HepG2 (cell line): ENCODE measurements around the gene SLCO4A1. TPM values are rescaled to one million over a fixed set of nuclear protein-coding genes. Genes with fewer than 3 reads are reported as not detected.

Source experiments
- ATAC-seq: fragments of 200-7000 bp; cut with Tn5 transposase; 3 replicates; pipeline ENCODE4 v1.9.1; 2020; ENCODE audit warnings: mild to moderate bottlenecking, moderate library complexity
- BruUV-seq: library from RNA; stranded (reverse); fragments of 400-500 nt; replicated peaks from 2 replicates; lab custom pipeline; 2021; lab: Mats Ljungman, UMichigan
- CTCF ChIA-PET: fragments of 300-600 bp; formaldehyde crosslinking; extraction: SDS; loops from one replicate; lab custom pipeline; 2021; ENCODE audit warnings: low total read pairs, inconsistent platforms, low intra/inter-chr PET ratio; lab: Yijun Ruan, JAX
- POLR2A ChIA-PET: fragments of 350-600 bp; sonication (Branson Sonifier 250); formaldehyde crosslinking; loops from one replicate; lab custom pipeline; 2020; ENCODE audit warnings: antibody characterized with exemption, inconsistent platforms; lab: Yijun Ruan, JAX
- DNase-seq: peaks from one replicate; pipeline ENCODE4 v3.0.0-alpha.2; 2015; ENCODE audit warnings: low spot score
- FAIRE-seq: peaks from 3 replicates; lab custom pipeline; 2011; peaks lifted over from hg19 to GRCh38; lab: Jason Lieb, UNC
- H2AFZ ChIP-seq: one replicate; pipeline ENCODE4 v1.6.1; 2011; ENCODE audit warnings: low read length, inconsistent platforms
- H3K27ac ChIP-seq: fragments of 300-600 bp; 3 replicates; pipeline ENCODE4 v1.8.0; 2011; ENCODE audit warnings: mixed run types, mild to moderate bottlenecking, mixed read lengths, low read length, inconsistent platforms; ENCODE audit not compliant: insufficient read depth; ENCODE audit errors: extremely low read length
- H3K27me3 ChIP-seq, 2 experiments: fragments of 200-600 bp in 1 of 2; 2 replicates in 1 of 2; 3 replicates in 1 of 2; pipeline versions ENCODE4 v1.6.0 to v1.8.0; 2011; ENCODE audit warnings: low read length in 2 of 2, mild to moderate bottlenecking in 2 of 2, moderate library complexity in 2 of 2, inconsistent platforms in 1 of 2; ENCODE audit not compliant: insufficient read depth in 2 of 2, control insufficient read depth in 1 of 2
- H3K36me3 ChIP-seq, 2 experiments: fragments of 200-600 bp in 1 of 2; replicated peaks in 1 of 2; 2 replicates in 1 of 2; 3 replicates in 1 of 2; pipeline versions ENCODE4 v1.5.1 to v1.8.0; 2011; ENCODE audit warnings: low read length in 2 of 2, inconsistent platforms in 1 of 2; ENCODE audit not compliant: insufficient read depth in 2 of 2, control insufficient read depth in 1 of 2
- H3K4me1 ChIP-seq: 2 replicates; pipeline ENCODE4 v1.5.1; 2012; ENCODE audit warnings: low read length, inconsistent platforms; ENCODE audit not compliant: insufficient read depth
- H3K4me2 ChIP-seq: 2 replicates; pipeline ENCODE4 v1.6.0; 2011; ENCODE audit warnings: low read depth, low read length, inconsistent platforms
- H3K4me3 ChIP-seq, 3 experiments: fragments of 200-600 bp in 1 of 3; sonication (generic), shearing (Covaris generic) in 1 of 3; replicated peaks in 1 of 3; 2 replicates each; pipeline ENCODE4 v1.5.1; 2011 to 2016; ENCODE audit warnings: low read length in 3 of 3, inconsistent platforms in 2 of 3, low read depth in 2 of 3, mild to moderate bottlenecking in 2 of 3, control low read depth in 1 of 3, mixed read lengths in 1 of 3; ENCODE audit not compliant: insufficient read depth in 1 of 3
- H3K79me2 ChIP-seq: one replicate; pipeline ENCODE4 v1.6.1; 2011; ENCODE audit warnings: low read length, inconsistent platforms; ENCODE audit not compliant: insufficient read depth
- H3K9ac ChIP-seq: 2 replicates; pipeline ENCODE4 v1.6.0; 2011; ENCODE audit warnings: mild to moderate bottlenecking, low read depth, low read length, inconsistent platforms; ENCODE audit not compliant: insufficient read depth
- H3K9me3 ChIP-seq: 2 replicates; pipeline ENCODE4 v1.5.1; 2012; ENCODE audit warnings: mild to moderate bottlenecking, low read length
- H4K20me1 ChIP-seq: 2 replicates; pipeline ENCODE4 v1.6.0; 2011; ENCODE audit warnings: inconsistent platforms, mild to moderate bottlenecking, low read length, moderate library complexity; ENCODE audit not compliant: insufficient read depth
- KDM4B ChIP-seq: sonication (generic); formaldehyde crosslinking; IDR thresholded peaks from 2 replicates; pipeline ENCODE4 v1.4.0; 2020; ENCODE audit warnings: missing genetic modification reagents
- NR1H2 ChIP-seq: sonication (generic); formaldehyde crosslinking; IDR thresholded peaks from 2 replicates; pipeline ENCODE4 v1.8.1; 2022; ENCODE audit warnings: low read depth, missing genetic modification reagents, borderline replicate concordance
- NR2C2 ChIP-seq: sonication (generic); formaldehyde crosslinking; IDR thresholded peaks from 2 replicates; pipeline ENCODE4 v1.4.0; 2020; ENCODE audit warnings: missing genetic modification reagents, mild to moderate bottlenecking, moderate library complexity, borderline replicate concordance
- PHF21A ChIP-seq: sonication (generic); formaldehyde crosslinking; IDR thresholded peaks from 2 replicates; pipeline ENCODE4 v1.5.0; 2020; ENCODE audit warnings: mild to moderate bottlenecking, missing genetic modification reagents
- POGZ ChIP-seq: sonication (generic); formaldehyde crosslinking; IDR thresholded peaks from 2 replicates; pipeline ENCODE4 v1.4.0; 2020; ENCODE audit warnings: mild to moderate bottlenecking, missing genetic modification reagents
- PRDM10 ChIP-seq: sonication (generic); formaldehyde crosslinking; IDR thresholded peaks from 2 replicates; pipeline ENCODE4 v1.4.0; 2020; ENCODE audit warnings: low read depth, missing genetic modification reagents
- ZFP36 ChIP-seq: fragments of 150-350 bp; IDR thresholded peaks from 2 replicates; pipeline ENCODE4 v1.6.1; 2018; ENCODE audit warnings: borderline replicate concordance, low read length, low read depth; ENCODE audit not compliant: partially characterized antibody
- ZMAT3 ChIP-seq: sonication (generic); formaldehyde crosslinking; conservative IDR thresholded peaks from 2 replicates; pipeline ENCODE4 v1.7.0; 2021; ENCODE audit warnings: missing genetic modification reagents
- ZNF512 ChIP-seq: sonication (generic); formaldehyde crosslinking; IDR thresholded peaks from 2 replicates; pipeline ENCODE4 v1.4.0; 2020; ENCODE audit warnings: mild to moderate bottlenecking, missing genetic modification reagents
- ZNF660 ChIP-seq: sonication (generic); formaldehyde crosslinking; IDR thresholded peaks from 2 replicates; pipeline ENCODE4 v1.5.1; 2020; ENCODE audit warnings: mild to moderate bottlenecking, low read depth, missing genetic modification reagents, borderline replicate concordance
- ZNF720 ChIP-seq: sonication (generic); formaldehyde crosslinking; IDR thresholded peaks from 2 replicates; pipeline ENCODE4 v1.4.0; 2020; ENCODE audit warnings: missing genetic modification reagents
- ZNF749 ChIP-seq: sonication (generic); formaldehyde crosslinking; IDR thresholded peaks from 2 replicates; pipeline ENCODE4 v1.8.0; 2022; ENCODE audit warnings: mild to moderate bottlenecking, missing genetic modification reagents, moderate library complexity, borderline replicate concordance
- ZNF775 ChIP-seq: sonication (generic); formaldehyde crosslinking; IDR thresholded peaks from 2 replicates; pipeline ENCODE4 v1.4.0; 2020; ENCODE audit warnings: missing genetic modification reagents, mild to moderate bottlenecking, moderate library complexity, borderline replicate concordance
- ZSCAN31 ChIP-seq: sonication (generic); formaldehyde crosslinking; IDR thresholded peaks from 2 replicates; pipeline ENCODE4 v1.5.0; 2020; ENCODE audit warnings: low read depth, mild to moderate bottlenecking, missing genetic modification reagents
- WGBS: methylation state at CpG from one replicate; pipeline ENCODE4 v1.1.6; 2017; ENCODE audit warnings: low lambda C conversion rate; 5-methylcytosine and 5-hydroxymethylcytosine counted together
- in situ Hi-C: cut with HindIII; loops from 2 replicates; pipeline ENCODE4 v1.10.0; 2017; ENCODE audit warnings: low pct_unique_long_range_greater_than_20kb; ENCODE audit not compliant: extremely low pct_ligation_motif_present
- intact Hi-C: fragments of 100-400 bp; cut with micrococcal nuclease; formaldehyde crosslinking; loops from one replicate; pipeline ENCODE4 v1.10.0; 2022; ENCODE audit not compliant: unreplicated experiment
- polyA plus RNA-seq, 8 experiments: library from polyadenylated mRNA; depleted of rRNA in 3 of 8; stranded (reverse) in 7 of 8; unstranded in 1 of 8; fragments of >200 nt; fragmentation: Illumina TruSeq in 4 of 8; extraction: Trizol in 4 of 8; gene quantifications; 2 replicates each; pipeline versions ENCODE4 v1.2.1 to v1.2.3, GENCODE V29; 2011 to 2016; ENCODE audit warnings: low read depth in 4 of 8, missing spikeins in 1 of 8, mixed read lengths in 1 of 8; ENCODE audit not compliant: insufficient read depth in 1 of 8
- total RNA-seq, 5 experiments: library from RNA; depleted of rRNA; stranded (reverse); fragments of >200 nt; fragmentation: Illumina TruSeq; extraction: Trizol; gene quantifications; 2 replicates each; pipeline ENCODE4 v1.2.3, GENCODE V29; 2016; ENCODE audit warnings: low read depth in 1 of 5
- TF ChIP-seq, protein P1 (sequence below): sonication (generic); formaldehyde crosslinking; IDR thresholded peaks from 2 replicates; pipeline ENCODE4 v1.4.0; 2020; ENCODE audit warnings: mild to moderate bottlenecking, missing genetic modification reagents
- TF ChIP-seq, protein P2 (sequence below): IDR thresholded peaks from 2 replicates; pipeline ENCODE4 v1.6.1; 2016; ENCODE audit warnings: missing compliant biosample characterization, missing genetic modification reagents, borderline replicate concordance

SLCO4A1 gene
- total and polyA plus RNA-seq, 2 of the 13 experiments (the other 11 are each of a cell fraction or from before 2014, with no cell fraction given): 55.5 to 112 TPM

DNA sequence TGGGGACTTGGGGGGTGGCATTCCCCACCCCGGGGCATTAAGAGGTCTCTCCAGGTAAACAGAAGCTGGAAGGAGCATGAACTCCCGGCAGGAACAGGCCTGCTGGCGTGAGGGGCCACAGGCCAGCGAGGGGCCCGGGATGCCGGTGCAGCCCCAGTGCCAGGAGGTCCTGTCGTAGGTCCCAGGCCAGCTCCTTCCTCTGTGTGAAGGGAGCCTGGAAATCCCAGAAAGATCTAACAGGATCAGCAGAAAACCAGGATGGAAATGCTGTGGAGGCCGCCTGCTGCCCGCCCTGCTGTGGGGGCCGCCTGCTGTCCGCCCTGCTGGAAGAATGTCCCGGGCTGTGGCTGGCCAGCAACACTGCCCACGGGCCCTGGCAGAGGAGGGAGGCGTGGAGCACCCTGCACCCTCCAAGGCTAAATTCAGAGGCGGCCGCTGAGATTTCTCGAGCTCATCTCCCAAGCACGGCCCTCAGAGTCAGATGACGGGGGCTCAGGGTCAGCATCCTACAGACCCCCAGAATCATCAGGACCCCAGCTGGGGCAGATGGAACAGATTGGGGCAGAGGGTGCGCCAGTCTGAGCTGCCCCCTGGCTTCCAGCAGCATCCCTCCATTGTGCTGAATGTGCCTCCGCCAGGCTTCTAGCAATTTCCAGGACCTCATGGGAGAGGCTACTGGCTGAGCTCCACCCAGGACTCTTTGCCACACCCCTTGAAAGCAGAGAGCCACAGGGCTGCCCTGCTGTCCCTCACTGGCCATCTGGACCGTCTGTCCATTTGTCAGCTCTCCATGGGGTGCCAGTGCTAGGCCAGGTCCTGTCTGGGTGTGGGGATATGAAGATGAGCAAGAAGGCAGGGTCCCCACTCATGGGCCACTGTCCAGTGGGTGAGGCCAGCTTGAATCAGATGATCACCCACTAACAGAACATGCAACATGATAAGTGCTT, 32.2 kb upstream of the SLCO4A1 start:
- no peak overlapping the region for H3K4me3 ChIP-seq
- ChIA-PET POLR2A (no interaction called here), CTCF (no interaction called here)
- FAIRE-seq: no peak
- no peak for DNase-seq
- no peak overlapping the region for H2AFZ ChIP-seq
- no peaks in the 10 kb centered on the region for H3K9me3 ChIP-seq
- in situ Hi-C loops (no loop called here), intact Hi-C loops (no loop called here)
- H3K36me3 ChIP-seq: no peaks in the 10 kb centered on the region
- no peak overlapping the region for H3K4me2 ChIP-seq
- H3K27ac ChIP-seq: no peak overlapping the region
- peaks cover 11% of the 10 kb centered on the region for H3K4me1 ChIP-seq
- no peak for ATAC-seq
- H3K79me2 ChIP-seq: no peaks in the 10 kb centered on the region
- H3K9ac ChIP-seq: no peak overlapping the region
- WGBS: 40% methylated on average over 18 of the region's 22 CpGs
- no TSS peak for BruUV-seq
- H4K20me1 ChIP-seq: no peaks in the 10 kb centered on the region; the same call in 1 of the 2 replicates
- H3K27me3 ChIP-seq: peaks cover 21 to 92% of the 10 kb centered on the region in 2 experiments
- TF ChIP-seq NR1H2 (no peak), ZMAT3 (CRISPR knock-in tag) (no peak), ZNF749 (no peak), ZNF720 (CRISPR knock-in tag) (no peak), PHF21A (CRISPR knock-in tag) (no peak), NR2C2 (CRISPR knock-in tag) (no peak), ZFP36 (no peak), KDM4B (CRISPR knock-in tag) (no peak), ZNF660 (CRISPR knock-in tag) (no peak), ZNF775 (CRISPR knock-in tag) (no peak), PRDM10 (CRISPR knock-in tag) (no peak), ZNF512 (CRISPR knock-in tag) (no peak), ZSCAN31 (CRISPR knock-in tag) (no peak), POGZ (CRISPR knock-in tag) (no peak)
- TF ChIP-seq, protein P1, sequence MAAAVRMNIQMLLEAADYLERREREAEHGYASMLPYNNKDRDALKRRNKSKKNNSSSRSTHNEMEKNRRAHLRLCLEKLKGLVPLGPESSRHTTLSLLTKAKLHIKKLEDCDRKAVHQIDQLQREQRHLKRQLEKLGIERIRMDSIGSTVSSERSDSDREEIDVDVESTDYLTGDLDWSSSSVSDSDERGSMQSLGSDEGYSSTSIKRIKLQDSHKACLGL (CRISPR knock-in tag): no peak
- TF ChIP-seq, protein P2, sequence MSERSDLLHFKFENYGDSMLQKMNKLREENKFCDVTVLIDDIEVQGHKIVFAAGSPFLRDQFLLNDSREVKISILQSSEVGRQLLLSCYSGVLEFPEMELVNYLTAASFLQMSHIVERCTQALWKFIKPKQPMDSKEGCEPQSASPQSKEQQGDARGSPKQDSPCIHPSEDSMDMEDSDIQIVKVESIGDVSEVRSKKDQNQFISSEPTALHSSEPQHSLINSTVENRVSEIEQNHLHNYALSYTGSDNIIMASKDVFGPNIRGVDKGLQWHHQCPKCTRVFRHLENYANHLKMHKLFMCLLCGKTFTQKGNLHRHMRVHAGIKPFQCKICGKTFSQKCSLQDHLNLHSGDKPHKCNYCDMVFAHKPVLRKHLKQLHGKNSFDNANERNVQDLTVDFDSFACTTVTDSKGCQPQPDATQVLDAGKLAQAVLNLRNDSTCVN: no peak
